Neural progenitor cell (in vitro differentiated cells): Measurements from ENCODE around the gene LAMA1. TPM values are rescaled to one million over a fixed set of nuclear protein-coding genes. Genes with fewer than 3 reads are reported as not detected.

Experiments used
- DNase-seq: peaks from one replicate; pipeline ENCODE4 v3.0.0-alpha.2; 2016; ENCODE audit warnings: low spot score
- H2AFZ ChIP-seq: fragments of 200-600 bp; sonication (generic); replicated peaks from 2 replicates; pipeline ENCODE4 v1.6.1; 2016; ENCODE audit warnings: antibody characterized with exemption
- H3F3A ChIP-seq: fragments of 200-600 bp; sonication (generic); 2 replicates; pipeline ENCODE4 v1.6.1; 2016; ENCODE audit warnings: antibody characterized with exemption, low read depth
- H3K27ac ChIP-seq: fragments of 200-600 bp; sonication (generic); 2 replicates; pipeline ENCODE4 v1.5.1; 2016; ENCODE audit warnings: mild to moderate bottlenecking
- H3K27me3 ChIP-seq: fragments of 200-600 bp; sonication (generic); 2 replicates; pipeline ENCODE4 v1.6.1; 2016; ENCODE audit warnings: mild to moderate bottlenecking, moderate library complexity
- H3K36me3 ChIP-seq: fragments of 200-600 bp; sonication (generic); 2 replicates; pipeline ENCODE4 v1.5.1; 2016
- H3K4me1 ChIP-seq: fragments of 200-600 bp; sonication (generic); 2 replicates; pipeline ENCODE4 v1.6.1; 2016; ENCODE audit warnings: mixed run types
- H3K4me2 ChIP-seq: fragments of 200-600 bp; sonication (generic); 2 replicates; pipeline ENCODE4 v1.6.1; 2016
- H3K4me3 ChIP-seq: fragments of 200-600 bp; sonication (generic); 2 replicates; pipeline ENCODE4 v1.5.1; 2016
- H3K79me2 ChIP-seq: fragments of 200-600 bp; sonication (generic); 2 replicates; pipeline ENCODE4 v1.6.1; 2016; ENCODE audit warnings: low read depth
- H3K9ac ChIP-seq: fragments of 200-600 bp; sonication (generic); 2 replicates; pipeline ENCODE4 v1.6.1; 2016
- H3K9me3 ChIP-seq: fragments of 200-600 bp; sonication (generic); 2 replicates; pipeline ENCODE4 v1.5.1; 2016; ENCODE audit warnings: low read depth
- H4K20me1 ChIP-seq: fragments of 200-600 bp; sonication (generic); 2 replicates; pipeline ENCODE4 v1.6.1; 2016; ENCODE audit warnings: low read depth
- H3K27ac Mint-ChIP-seq: 3 replicates; pipeline ENCODE4 v1.8.0; 2021; ENCODE audit warnings: mixed read lengths
- H3K27me3 Mint-ChIP-seq: 2 replicates; pipeline ENCODE4 v1.8.0; 2022; ENCODE audit warnings: low read depth, mild to moderate bottlenecking, inconsistent platforms, moderate library complexity, mixed read lengths; ENCODE audit not compliant: insufficient read depth
- H3K36me3 Mint-ChIP-seq: 3 replicates; pipeline ENCODE4 v1.8.0; 2021; ENCODE audit warnings: mixed read lengths
- H3K4me1 Mint-ChIP-seq: 3 replicates; pipeline ENCODE4 v1.8.0; 2021; ENCODE audit warnings: mixed read lengths
- H3K4me3 Mint-ChIP-seq: 3 replicates; pipeline ENCODE4 v1.8.0; 2021; ENCODE audit warnings: mild to moderate bottlenecking, moderate library complexity, mixed read lengths
- H3K9me3 Mint-ChIP-seq: 3 replicates; pipeline ENCODE4 v1.8.0; 2020; ENCODE audit warnings: mixed read lengths
- CTCF ChIP-seq: fragments of 200-600 bp; sonication (generic); IDR thresholded peaks from 2 replicates; pipeline ENCODE4 v1.5.1; 2017; ENCODE audit warnings: antibody characterized with exemption, mild to moderate bottlenecking
- EZH2 ChIP-seq: fragments of 200-600 bp; sonication (generic); IDR thresholded peaks from 2 replicates; pipeline ENCODE4 v1.6.1; 2017; ENCODE audit warnings: antibody characterized with exemption, mild to moderate bottlenecking, moderate library complexity
- EZH2phosphoT487 ChIP-seq: fragments of 200-600 bp; sonication (generic); IDR thresholded peaks from 2 replicates; pipeline ENCODE4 v1.6.1; 2017; ENCODE audit warnings: antibody characterized with exemption
- total RNA-seq: library from RNA; depleted of rRNA; stranded (reverse); fragments of >200 nt; gene quantifications from 2 replicates; pipeline ENCODE4 v1.2.3, GENCODE V29; 2015; ENCODE audit warnings: low replicate concordance

LAMA1 gene
- total RNA-seq, 1 donor from 2014 or later, result 80.3 TPM

GRCh38 chr18:7066965-7067555, 50.5 kb downstream of the LAMA1 start:
- Mint-ChIP-seq H3K36me3 (peaks cover 33% of the 10 kb centered on the region), H3K27ac (peak overlapping the region; percentile 73), H3K4me1 (peaks cover 48% of the 10 kb centered on the region), H3K4me3 (no peak overlapping the region), H3K27me3 (peaks cover 3% of the 10 kb centered on the region), H3K9me3 (no peaks in the 10 kb centered on the region)
- Histone ChIP-seq H3K4me3 (no peak overlapping the region), H3K4me2 (no peak overlapping the region), H3K9ac (no peak overlapping the region), H3K79me2 (no peaks in the 10 kb centered on the region), H3K4me1 (peaks cover 21% of the 10 kb centered on the region), H2AFZ (no peak overlapping the region), H4K20me1 (no peaks in the 10 kb centered on the region), H3K9me3 (no peaks in the 10 kb centered on the region), H3F3A (no peaks in the 10 kb centered on the region), H3K27ac (no peak overlapping the region), H3K27me3 (no peaks in the 10 kb centered on the region), H3K36me3 (no peaks in the 10 kb centered on the region)
- DNase-seq, result no peak
- TF ChIP-seq EZH2phosphoT487, result no peak

- no peak overlapping the region for H3K27ac Mint-ChIP-seq
- no peaks in the 10 kb centered on the region for H4K20me1 ChIP-seq
- no peaks in the 10 kb centered on the region for H3K79me2 ChIP-seq
- no peaks in the 10 kb centered on the region for H3K27me3 Mint-ChIP-seq
- H3K27ac ChIP-seq, result no peak overlapping the region
- no peak overlapping the region for H3K4me2 ChIP-seq
- no peaks in the 10 kb centered on the region for H3K9me3 Mint-ChIP-seq
- TF ChIP-seq CTCF (no peak), EZH2 (no peak)
- H3K9ac ChIP-seq, result no peak overlapping the region
- H3K36me3 ChIP-seq, result no peaks in the 10 kb centered on the region
- H3K4me3 Mint-ChIP-seq, result no peak overlapping the region
- no peaks in the 10 kb centered on the region for H3K9me3 ChIP-seq
- no peak overlapping the region for H2AFZ ChIP-seq
- no peaks in the 10 kb centered on the region for H3F3A ChIP-seq
- DNase-seq, result no peak
- H3K4me3 ChIP-seq, result no peak overlapping the region
- peaks cover 25% of the 10 kb centered on the region for H3K36me3 Mint-ChIP-seq
- no peaks in the 10 kb centered on the region for H3K27me3 ChIP-seq
- peaks cover 17% of the 10 kb centered on the region for H3K4me1 ChIP-seq
- peaks cover 59% of the 10 kb centered on the region for H3K4me1 Mint-ChIP-seq
Observed at GRCh38 chr18:7065736-7066135, 51.9 kb downstream of the LAMA1 start.

- DNase-seq, result no peak
- Histone ChIP-seq H2AFZ (no peak overlapping the region), H3K79me2 (no peaks in the 10 kb centered on the region), H3K27ac (no peak overlapping the region), H3K4me1 (peaks cover 3% of the 10 kb centered on the region), H3K9me3 (no peaks in the 10 kb centered on the region), H3F3A (no peaks in the 10 kb centered on the region), H4K20me1 (no peaks in the 10 kb centered on the region), H3K4me3 (no peak overlapping the region), H3K27me3 (no peaks in the 10 kb centered on the region), H3K4me2 (no peak overlapping the region), H3K9ac (no peak overlapping the region), H3K36me3 (no peaks in the 10 kb centered on the region)
- Mint-ChIP-seq H3K36me3 (peaks cover 19% of the 10 kb centered on the region), H3K27ac (no peak overlapping the region), H3K4me1 (peaks cover 66% of the 10 kb centered on the region), H3K27me3 (no peaks in the 10 kb centered on the region), H3K9me3 (no peaks in the 10 kb centered on the region), H3K4me3 (no peak overlapping the region)
- TF ChIP-seq CTCF (no peak), EZH2 (no peak), EZH2phosphoT487 (no peak)
Observed at GRCh38 chr18:7064346-7064745, 53.3 kb downstream of the LAMA1 start.

- H3K36me3 ChIP-seq, result no peaks in the 10 kb centered on the region
- no peaks in the 10 kb centered on the region for H3K4me1 ChIP-seq
- H3K79me2 ChIP-seq, result no peaks in the 10 kb centered on the region
- H3K27me3 ChIP-seq, result no peaks in the 10 kb centered on the region
- H3K27ac ChIP-seq, result no peak overlapping the region
- H3K9me3 ChIP-seq, result no peaks in the 10 kb centered on the region
- H2AFZ ChIP-seq, result no peak overlapping the region
- H3F3A ChIP-seq, result no peaks in the 10 kb centered on the region
- H3K27me3 Mint-ChIP-seq, result peaks cover 2% of the 10 kb centered on the region
- no peak overlapping the region for H3K9ac ChIP-seq
- TF ChIP-seq CTCF, result no peak
- H3K4me2 ChIP-seq, result no peak overlapping the region
- no peaks in the 10 kb centered on the region for H4K20me1 ChIP-seq
- peak overlapping the region; percentile 72 for H3K27ac Mint-ChIP-seq
- no peak overlapping the region for H3K4me3 Mint-ChIP-seq
- DNase-seq, result no peak
- peaks cover 66% of the 10 kb centered on the region for H3K4me1 Mint-ChIP-seq
- H3K9me3 Mint-ChIP-seq, result no peaks in the 10 kb centered on the region
- H3K4me3 ChIP-seq, result no peak overlapping the region
- peaks cover 19% of the 10 kb centered on the region for H3K36me3 Mint-ChIP-seq
Observed at GRCh38 chr18:7062811-7063210, 54.8 kb downstream of the LAMA1 start.
